HG02981 (cell line): Measurements from ENCODE around the gene SH3RF3.

Experiments
- ATAC-seq: cut with Tn5 transposase; IDR thresholded peaks from one replicate; pipeline ENCODE4 v1.9.1; 2021; ENCODE audit warnings: mild to moderate bottlenecking, moderate library complexity; ENCODE audit not compliant: unreplicated experiment

Gene SH3RF3

GRCh38 chr2:109481599-109481998 lies 352.6 kb downstream of the SH3RF3 start:
- no peak for ATAC-seq

DNA sequence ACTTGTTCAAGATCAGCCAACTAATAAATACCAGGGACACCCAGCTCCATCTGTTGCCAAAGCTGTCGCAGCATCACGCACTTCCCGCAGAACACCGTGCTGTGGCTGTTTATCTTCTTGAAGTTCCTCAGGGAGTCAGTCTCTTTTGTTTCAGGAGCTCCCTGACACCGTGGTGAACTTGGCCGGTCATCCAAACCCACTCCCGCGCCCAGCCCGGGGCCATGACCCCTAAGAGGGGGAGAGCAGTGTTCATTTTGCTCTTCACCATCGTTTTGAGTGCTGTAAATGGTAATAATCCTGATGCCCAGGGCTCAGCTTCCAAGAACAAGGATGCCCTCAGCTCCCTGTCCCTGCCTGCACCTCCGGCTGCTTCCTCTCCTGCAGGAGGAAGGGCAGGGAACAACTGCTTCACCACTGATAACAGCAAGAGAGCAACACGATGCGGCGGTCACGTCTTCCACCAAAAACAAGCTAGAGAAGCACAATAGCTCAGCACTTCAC lies 353.4 kb downstream of the SH3RF3 start:
- no peak for ATAC-seq

DNA sequence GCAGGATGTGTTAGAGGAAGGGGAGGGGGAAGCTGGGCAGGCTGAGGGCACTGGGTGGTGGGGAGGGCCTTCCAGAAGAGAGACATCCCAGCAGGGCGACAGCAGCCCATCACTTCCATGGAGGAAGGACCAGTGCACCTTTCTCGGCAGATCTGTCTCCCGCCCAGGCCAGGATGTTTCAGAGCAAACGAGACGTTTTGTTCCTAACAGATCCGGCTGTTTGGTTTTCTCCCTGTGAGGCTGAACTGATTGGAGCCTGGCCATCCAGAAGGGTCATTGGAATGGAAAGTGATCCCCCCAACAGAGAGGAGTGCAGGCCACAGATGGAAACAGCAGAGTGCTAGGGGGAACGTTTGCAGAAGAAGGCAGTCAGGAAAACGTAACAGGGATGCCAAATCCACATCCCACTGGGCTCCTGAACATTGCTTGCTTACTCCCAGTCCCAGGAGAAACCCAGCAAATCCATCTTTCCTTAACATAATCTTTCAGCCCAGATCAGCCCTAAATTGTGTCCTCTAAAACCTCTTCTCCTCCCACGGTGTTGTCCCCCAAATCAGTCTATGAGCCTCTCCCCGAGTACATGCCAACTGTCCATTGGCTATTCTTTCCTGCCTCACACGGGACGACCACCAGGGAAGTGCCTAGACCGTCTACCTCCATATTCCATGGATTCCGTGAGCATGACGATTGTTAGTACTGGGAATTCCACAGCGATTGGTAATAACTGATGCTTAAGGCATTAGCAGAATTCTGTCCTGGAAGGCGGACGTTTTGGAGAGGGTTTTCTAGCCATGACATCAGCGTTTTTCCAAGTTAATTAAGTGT lies 357.9 kb downstream of the SH3RF3 start:
- no peak for ATAC-seq

- ATAC-seq, result no peak
Measured at GRCh38 chr2:109487536-109487869, 358.5 kb downstream of the SH3RF3 start.

- no peak for ATAC-seq
Measured at GRCh38 chr2:109487871-109488655, 359.1 kb downstream of the SH3RF3 start.

GRCh38 chr2:109489296-109489695 lies 360.3 kb downstream of the SH3RF3 start:
- no peak for ATAC-seq

- no peak for ATAC-seq
Measured at GRCh38 chr2:109493176-109493935, 364.4 kb downstream of the SH3RF3 start.

- no peak for ATAC-seq
Measured at GRCh38 chr2:109494351-109494750, 365.3 kb downstream of the SH3RF3 start.

DNA sequence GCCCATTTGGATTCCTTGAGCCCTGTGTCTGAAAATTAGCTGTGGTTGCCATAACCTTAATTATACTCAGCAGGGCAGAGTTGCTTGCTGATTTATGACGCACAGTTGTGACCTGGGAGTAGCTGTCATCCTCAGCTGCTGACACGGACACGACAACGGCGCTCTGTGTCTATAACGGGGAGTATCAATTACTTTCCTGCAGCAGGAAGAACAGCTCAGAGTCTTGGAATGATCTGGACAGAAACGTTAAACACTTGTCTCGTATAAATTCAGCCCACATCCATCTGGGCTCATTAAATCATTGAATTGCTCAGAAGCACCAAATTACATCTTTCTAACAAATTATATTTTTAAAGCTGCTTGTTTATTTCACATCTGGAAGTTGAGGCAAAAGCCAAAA lies 368.5 kb downstream of the SH3RF3 start:
- no peak for ATAC-seq

- ATAC-seq, result no peak
Measured at GRCh38 chr2:109497911-109498870, 369.2 kb downstream of the SH3RF3 start.

GRCh38 chr2:109498906-109499305 lies 369.9 kb downstream of the SH3RF3 start:
- ATAC-seq, result no peak

DNA sequence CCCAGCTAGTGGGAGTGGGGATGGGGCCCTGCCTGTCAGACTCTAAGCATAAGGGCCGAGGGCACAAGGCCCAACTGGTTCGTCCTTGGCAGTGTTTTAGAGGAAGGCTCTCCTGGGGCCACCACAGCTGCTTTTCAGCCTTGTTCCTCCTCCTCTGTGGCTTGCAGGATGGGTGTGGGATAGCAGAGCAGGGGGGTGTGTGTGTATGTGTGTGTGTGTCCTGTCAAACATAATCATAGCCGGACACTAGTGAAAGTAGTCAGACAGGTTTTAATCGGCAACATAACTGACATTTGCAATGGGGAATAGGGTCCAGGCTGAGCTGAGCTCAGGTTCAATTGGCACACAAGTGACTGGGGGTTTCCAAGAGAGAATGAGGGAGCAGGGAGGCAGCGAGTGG lies 370.6 kb downstream of the SH3RF3 start:
- no peak for ATAC-seq

GRCh38 chr2:109500910-109501309 lies 371.9 kb downstream of the SH3RF3 start:
- ATAC-seq, result no peak

- ATAC-seq, result no peak
Measured at GRCh38 chr2:109501461-109501860, 372.5 kb downstream of the SH3RF3 start.

GRCh38 chr2:109503191-109503590 lies 374.2 kb downstream of the SH3RF3 start:
- no peak for ATAC-seq

DNA sequence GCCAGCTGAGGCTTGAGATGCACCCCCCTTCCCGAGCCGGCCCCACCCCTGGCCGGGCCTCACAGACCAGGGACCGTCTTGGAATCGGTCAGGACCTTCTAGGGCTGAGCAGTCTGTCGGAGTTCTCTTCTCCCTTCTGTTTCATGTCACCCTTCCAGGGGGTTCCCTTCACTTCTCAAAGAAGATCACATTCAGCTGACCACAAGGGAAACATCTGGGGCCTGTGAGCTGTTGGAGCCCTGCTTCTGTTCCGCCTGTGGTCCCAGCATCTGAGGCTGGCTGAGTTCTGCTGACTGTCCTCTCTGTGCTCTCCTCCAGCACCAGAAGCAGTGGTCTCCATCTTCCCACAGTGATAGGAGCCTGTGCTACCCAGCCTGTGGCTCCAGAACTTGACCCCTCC lies 378.2 kb downstream of the SH3RF3 start:
- ATAC-seq, result peak; percentile 44

DNA sequence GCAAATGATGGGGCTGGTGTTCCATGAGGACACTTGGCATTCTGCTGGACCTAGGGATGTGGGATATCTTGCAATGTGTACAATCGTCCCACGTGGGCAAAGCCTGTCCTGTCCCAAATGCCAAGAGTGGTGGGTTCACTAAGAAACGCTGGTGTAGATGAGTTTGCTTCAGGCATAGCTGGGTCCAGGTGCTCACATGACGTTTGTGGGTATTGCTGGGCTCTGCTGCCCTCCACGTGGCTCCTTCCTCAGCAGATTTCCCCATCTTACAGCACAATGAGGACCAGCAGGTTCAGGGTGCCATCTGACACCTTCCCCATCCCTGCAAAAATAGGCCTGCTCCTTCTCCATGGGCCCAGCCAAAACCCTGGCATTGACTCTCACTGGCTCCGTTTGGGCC lies 378.8 kb downstream of the SH3RF3 start:
- no peak for ATAC-seq

GRCh38 chr2:109508556-109508955 lies 379.6 kb downstream of the SH3RF3 start:
- no peak for ATAC-seq

DNA sequence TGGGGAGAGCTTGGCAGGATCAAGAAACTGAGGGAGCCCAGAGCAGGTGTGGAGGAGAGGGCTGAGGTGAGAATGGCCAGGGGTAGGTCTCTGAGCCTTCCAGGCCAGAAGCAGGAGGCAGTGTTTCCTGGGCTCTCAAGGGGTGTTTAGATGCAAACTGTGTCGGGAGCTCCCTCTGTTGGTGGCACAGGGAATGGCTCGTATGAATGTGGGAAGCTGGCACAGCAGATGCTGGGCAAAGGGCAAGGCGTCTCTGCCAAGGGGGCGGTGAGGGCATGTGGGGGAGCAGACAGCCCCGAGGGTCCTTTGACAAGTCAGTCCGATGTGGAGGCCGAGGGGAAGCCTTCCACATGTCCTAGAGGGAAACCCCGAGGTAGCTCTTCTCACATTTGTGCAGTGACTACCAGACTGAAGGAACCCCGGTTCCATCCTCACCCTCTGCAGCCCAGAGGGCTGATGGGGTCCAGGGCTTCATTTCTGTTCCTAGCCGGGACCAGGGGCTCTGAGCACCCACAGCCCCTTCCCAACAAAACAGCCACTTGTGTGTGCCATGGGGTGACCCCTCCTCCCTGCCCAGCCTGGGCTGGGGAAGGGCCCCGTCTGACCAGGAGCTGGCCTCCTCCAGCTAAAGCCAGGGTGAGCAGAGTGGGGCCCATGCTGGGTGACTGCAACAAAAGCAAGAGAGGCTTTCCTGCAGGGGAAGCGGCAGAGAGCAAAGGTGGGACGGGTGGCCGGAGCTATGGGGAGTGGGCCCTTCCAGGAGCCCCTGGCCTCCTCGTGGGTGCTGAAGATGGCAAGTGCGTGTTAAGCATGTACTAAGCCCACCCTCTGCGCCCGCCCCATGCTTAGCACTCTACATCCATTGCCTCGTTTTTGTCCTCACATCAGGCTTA lies 381.4 kb downstream of the SH3RF3 start:
- ATAC-seq, result peak; percentile 24
